NCI-H2081 treated with DMSO at 0.1 percent for 48 hours (cell line): ENCODE data around the gene HERC4.

Source experiments
- DNase-seq: peaks from one replicate; lab custom pipeline; 2025; lab: John Stamatoyannopoulos, UW

HERC4 gene

DNA sequence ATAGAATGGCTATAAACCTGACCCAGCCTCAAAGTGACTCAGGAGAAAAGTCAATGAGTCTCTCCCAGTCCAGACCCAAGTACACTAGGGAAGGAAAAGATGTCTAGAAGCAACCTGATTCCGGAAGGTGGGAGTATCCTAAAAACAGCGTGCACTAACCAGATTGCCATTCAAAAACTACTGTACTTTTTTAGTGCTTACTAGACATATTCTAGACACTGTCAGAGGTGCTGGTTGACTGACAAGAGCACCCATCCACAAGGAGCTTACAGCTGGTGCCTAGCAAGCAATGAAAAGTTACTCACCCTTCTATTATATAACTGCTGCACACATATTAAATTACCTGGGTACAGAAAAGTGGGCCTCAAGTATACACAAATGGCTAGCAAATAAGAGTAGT is 109.6 kb downstream of the HERC4 start:
- no peak for DNase-seq

DNA sequence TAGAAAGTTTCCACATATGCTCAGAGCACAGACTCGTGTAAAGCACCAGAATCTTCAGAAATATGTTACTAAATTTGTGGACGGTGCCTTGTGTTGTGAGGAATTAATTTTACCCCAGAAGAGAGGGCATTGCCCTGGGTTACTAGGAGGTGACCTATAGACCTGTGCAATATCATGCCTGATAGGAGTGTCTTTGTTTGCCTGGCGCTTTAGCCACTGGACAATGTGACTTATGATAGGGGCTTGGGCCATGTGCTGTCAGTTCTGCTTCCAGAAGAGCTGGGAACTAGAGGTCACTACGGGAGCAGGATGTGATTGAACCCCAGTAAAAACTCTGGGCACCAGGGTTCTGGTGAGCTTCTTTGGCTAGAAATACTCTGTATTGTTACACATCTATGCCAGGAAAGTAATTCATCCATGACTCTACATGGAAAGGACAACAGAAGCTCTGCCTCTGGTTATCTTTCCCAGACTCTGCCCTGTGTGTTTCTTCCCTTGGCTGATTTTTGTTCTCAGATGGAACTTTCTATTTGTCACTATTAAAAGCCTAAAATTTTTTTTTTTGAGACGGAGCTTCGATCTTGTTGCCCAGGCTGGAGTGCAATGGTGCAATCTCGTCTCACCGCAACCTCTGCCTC is 115.1 kb downstream of the HERC4 start:
- no peak for DNase-seq

DNA sequence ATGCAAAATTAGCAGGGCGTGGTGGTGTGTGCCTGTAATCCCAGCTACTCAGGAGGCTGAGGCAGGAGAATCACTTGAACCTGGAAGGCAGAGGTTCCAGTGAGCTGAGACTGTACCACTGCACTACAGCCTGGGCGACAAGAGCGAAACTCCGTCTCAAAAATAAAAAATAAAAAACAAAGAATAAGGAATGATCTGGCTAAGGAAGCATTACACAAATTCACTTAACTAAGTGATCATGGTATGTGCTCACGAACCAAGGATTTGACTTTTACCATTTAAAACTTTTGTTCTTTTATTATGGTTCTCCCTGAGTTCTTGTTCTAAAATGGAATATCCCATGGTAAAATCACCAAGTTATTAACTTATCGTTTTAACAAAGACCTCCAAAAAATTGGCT is 119.5 kb downstream of the HERC4 start:
- DNase-seq, result no peak

DNA sequence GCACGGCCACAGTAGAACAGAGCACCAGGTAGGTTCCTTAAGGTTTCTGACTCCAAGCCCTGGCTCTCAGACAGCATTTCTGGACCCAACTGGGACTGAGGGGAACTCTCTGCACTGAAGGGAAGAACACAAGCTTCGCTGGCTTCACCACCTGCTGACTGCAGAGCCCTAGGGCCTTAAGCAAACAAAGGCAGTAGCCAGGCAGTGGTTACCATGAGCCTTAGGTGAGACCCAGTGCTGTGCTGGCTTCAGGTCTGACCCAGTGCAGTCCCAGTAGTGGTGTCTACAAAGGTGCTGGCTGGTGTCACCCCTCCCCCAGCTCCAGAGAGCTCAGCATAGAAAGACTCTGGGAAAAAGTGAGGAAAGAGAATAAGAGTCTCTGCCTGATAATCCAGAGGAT is 131.2 kb downstream of the HERC4 start:
- DNase-seq, result no peak

DNA sequence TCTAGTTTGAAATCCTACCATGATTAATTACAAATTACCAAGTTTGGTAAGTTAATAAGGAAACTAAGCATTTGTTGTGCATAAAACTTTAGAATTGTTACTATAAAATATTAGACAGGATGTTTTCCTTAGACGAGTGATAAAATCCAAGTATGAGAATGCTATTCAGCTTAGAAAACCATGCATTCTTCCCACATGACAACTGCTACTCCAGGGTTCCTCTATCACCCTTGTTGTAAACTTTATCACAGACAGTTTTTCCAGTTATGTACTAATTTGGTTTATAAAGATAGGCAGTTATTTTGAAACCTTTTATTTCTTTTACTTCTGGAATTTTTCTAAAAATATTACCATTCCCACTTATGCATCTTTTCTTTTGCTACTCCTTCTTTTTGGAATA is 138.7 kb downstream of the HERC4 start:
- no peak for DNase-seq

DNA sequence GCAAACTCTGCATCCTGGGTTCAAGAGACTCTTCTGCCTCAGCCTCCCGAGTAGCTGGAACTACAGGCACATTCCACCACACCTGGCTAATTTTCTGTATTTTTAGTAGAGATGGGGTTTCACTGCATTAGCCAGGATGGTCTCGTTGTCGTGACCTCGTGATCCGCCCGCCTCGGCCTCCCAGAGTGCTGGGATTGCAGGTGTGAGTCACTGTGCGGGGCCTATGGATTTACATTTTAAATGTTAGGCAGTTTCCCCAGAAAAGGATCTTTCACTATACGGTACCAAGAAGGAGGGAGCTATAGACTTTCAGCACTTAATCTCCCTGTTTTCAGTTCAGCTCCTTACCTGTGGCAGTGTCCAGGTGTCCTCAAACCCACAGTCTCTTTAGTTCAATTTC is 139.9 kb downstream of the HERC4 start:
- DNase-seq, result no peak

DNA sequence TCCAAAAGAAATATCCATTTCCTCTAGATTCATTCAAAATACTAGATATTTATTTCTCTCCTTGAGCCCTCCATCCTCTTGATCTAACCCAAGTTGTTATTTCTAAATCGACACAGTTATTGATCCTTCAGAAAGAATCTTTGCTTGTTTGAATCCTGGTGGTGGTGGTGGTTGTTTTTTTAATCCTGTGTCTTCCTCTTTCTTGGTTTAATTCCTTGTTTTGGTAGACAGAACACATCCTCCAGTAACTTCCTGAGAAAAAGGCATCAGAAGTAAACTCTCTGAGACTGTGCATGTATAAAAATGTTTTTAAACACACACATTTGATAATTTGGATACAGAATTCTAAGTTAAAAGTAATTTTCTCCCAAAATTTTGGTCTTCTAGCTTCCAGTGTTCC is 140.7 kb downstream of the HERC4 start:
- no peak for DNase-seq

DNA sequence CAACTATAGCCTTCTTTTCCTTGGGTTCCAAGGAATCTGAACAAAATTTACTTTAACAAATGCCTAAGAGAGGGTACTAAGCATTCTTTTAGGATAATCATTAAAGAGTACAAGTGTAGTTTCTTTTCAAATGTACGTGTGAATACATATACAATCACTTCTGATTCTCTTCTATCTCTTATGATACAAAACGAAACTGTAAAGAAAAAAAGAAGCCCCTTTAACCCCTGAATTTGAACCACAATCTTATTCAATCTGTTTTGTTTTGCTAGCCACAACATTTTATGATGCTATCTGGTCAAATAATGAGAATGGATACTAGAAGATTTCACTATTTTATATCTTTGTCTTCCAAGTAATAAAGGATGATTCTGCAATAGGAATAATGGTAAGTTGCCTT is 141.9 kb downstream of the HERC4 start:
- DNase-seq, result no peak

DNA sequence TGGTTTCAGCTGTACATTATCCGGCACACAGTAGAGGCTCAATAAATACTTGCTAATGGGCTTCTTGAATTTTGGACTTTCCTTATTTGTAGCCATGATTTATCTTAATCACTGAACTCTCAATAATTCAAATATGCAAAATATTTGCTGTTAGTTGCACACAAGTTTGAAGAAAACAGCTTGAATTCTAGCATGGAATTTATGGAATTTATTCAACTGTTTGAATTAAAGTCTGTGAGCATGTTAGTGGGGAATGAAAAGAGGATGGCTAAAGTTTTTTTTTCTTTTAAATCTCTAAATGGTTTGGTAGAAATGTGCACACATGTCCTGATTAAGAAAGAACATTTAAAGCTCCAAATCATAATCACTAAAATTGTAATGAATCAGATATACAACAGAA is 148.1 kb downstream of the HERC4 start:
- DNase-seq, result no peak

DNA sequence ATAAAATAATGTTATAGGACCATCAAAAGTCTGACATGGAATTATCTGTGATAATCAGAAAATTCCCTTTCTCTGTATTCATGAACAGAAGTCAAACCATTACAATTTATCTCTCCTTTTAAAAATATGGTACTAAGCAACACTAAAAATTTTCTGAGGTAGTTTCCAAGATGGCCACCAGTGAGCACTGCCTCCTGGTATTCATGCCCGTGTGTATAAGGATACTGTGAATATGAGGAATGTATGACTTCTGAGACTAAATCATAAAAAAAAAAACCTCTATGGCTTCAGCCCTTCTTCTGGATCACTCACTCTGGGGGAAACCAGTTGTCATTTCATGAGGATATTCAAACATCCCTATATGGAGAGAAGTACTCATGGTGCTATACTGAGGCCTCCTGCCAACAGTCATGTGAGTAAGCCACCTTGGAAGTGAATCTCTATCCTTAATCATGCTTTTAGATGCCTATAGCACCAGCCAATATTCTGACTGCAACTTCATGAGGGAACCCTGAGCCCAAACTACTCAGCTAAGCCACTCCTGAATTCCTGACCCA is 149.6 kb downstream of the HERC4 start:
- no peak for DNase-seq

DNA sequence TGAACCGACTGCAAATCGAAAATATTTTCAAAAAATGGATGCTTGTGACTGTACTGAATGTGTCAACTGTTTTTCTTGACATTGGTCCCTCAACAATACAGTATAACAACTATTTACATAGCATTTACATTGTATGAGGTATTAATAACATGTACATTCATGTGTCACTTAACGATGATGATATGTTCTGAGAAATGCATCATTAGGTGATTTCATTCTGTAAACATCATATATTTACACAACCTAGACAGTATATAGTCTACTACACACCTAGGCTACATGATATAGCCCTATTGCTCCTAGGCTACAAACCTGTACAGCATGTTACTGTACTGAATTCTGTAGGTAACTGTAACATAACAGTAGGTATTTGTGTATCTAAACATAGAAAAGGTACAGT is 150.9 kb downstream of the HERC4 start:
- no peak for DNase-seq

DNA sequence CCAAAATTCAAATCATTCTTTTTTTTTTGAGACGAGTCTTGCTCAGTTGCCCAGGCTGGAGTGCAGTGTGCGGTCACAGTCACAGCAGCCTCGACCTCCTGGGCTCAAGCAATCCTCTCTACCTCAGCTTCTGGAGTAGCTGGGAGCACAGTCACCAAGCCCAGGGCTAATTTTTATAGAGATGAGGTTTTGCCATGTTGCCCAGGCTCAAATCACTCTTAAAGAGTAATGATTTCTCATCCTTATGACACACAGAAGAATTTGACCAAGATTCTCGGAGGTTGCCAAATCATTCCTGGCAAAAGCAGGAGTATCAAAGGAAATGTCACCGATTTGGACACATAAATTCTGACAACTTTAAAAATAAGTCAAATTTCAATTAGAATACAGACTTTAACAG is 151.5 kb downstream of the HERC4 start:
- no peak for DNase-seq

DNA sequence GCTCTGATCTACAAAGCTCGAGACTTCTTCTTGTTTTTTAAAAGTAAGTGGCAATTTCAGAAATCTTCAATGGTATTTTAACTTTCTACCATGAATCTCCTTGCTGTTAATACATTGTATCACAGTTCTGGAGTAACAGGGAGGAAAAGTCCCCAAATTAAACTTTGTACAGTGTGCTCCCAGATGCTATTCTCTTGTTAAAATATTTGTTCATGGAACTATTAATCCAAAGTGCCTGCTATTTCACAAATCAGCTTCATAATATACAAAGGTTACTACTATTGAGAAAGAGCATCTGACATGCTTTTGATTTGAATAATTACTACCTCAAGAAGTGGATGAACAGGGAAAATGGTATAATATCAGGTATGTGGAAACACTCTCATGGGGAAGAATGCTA is 154.0 kb downstream of the HERC4 start:
- no peak for DNase-seq

DNA sequence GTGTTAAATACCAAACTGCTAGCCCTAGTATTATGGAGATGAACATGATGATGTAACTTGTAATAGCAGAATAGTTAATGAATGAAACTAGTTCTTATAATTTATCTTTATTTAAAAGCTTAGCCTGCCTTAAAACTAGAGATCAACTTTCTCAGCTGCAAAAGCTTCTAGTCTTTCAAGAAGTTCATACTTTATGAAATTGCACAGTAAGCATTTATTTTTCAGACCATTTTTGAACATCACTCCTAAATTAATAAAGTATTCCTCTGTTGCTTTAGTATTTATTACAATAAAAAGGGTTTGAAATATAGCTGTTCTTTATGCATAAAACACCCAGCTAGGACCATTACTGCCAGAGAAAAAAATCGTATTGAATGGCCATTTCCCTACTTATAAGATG is 157.4 kb downstream of the HERC4 start:
- DNase-seq, result no peak

DNA sequence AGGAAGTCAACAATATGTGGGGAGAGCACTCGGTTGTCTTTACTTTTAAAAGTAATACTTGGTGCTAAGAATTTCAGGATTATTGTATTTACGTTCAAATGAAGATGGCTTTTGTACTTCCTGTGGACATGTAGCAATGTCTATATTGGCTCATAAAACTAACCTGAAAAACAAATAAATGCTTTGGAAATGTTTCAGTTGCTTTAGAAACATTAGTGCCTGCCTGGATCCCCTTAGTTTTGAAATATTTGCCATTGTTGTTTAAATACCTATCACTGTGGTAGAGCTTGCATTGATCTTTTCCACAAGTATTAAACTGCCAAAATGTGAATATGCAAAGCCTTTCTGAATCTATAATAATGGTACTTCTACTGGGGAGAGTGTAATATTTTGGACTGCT is 157.9 kb downstream of the HERC4 start:
- no peak for DNase-seq

DNA sequence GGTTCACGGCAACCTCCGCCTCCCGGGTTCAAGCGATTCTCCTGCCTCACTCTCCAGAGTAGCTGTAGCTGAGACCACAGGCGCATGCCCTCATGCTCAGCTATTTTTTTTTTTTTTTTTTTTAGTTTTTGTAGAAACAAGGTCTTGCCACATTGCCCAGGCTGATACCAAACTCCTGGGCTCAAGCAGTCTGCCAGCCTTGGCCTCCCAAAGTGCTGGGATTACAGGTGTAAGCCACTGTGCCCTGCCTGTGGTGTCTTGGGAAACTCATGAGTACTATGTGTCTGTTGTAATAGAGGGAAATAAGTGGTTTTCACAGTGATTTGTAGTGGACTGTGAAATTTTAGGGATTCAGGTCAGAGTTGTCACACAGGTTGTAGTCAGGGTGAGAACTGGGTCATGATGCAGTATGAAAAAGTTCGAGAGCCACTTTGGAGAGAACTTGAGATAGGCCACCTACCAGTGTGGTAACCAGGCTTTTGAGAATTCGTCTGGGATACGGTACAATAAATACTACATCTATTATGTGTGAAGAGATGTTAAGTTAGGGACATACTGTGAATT is 160.2 kb downstream of the HERC4 start:
- DNase-seq, result no peak

DNA sequence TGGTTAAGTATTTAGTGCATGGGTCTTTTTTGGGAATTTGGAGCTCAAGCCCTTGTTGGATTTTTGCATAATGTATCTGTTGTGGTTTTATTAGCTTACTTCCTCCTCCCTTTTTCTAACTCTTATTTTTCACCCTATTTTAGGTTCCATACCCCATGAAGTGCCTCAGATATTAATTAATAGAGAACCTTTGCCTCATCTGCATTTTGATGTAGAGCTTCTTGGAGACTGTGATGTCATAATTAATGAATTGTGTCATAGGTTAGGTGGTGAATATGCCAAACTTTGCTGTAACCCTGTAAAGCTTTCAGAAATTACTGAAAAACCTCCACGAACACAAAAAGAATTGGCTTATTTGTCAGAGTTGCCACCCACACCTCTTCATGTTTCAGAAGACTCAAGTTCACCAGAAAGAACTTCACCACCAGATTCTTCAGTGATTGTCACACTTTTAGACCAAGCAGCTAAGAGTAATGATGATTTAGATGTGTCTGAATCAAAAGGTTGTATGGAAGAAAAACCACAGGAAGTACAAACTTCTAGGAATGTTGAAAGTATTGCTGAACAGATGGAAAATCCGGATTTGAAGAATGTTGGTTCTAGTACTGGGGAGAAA is 162.6 kb downstream of the HERC4 start:
- DNase-seq, result no peak

DNA sequence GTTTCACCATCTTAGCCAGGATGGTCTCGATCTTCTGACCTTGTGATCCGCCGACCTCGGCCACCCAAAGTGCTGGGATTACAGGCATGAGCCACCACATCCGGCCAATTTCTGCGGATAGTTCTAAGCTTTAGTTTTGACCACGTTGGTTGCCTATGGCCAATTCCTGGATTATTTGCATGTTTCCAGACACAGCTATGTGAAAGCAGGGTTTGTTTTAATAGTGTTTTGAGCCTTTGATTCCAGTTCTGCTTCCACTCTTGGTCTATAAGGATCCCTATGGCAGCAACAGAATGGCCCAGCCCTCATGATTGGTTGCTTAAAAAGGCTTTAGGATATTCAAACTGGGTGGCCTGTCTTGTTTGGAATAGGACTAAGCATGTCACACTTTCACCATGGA is 171.5 kb downstream of the HERC4 start:
- DNase-seq, result no peak

DNA sequence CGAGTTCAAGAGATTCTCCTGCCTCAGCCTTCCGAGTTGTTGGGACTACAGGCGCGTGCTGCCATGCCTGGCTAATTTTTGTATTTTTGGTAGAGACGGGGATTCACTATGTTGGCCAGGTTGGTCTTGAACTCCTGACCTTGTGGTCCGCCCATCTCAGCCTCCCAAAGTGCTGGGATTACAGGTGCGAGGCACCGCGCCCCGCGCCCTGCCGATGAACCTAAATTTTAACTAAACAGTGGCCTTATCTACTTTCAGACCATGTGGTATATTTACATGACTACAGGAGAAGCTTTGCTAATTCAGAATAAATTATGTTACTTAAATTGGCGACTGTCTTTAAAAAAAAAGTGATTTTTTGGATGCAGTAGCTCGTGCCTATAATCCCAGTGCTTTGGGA is 181.4 kb downstream of the HERC4 start:
- no peak for DNase-seq

DNA sequence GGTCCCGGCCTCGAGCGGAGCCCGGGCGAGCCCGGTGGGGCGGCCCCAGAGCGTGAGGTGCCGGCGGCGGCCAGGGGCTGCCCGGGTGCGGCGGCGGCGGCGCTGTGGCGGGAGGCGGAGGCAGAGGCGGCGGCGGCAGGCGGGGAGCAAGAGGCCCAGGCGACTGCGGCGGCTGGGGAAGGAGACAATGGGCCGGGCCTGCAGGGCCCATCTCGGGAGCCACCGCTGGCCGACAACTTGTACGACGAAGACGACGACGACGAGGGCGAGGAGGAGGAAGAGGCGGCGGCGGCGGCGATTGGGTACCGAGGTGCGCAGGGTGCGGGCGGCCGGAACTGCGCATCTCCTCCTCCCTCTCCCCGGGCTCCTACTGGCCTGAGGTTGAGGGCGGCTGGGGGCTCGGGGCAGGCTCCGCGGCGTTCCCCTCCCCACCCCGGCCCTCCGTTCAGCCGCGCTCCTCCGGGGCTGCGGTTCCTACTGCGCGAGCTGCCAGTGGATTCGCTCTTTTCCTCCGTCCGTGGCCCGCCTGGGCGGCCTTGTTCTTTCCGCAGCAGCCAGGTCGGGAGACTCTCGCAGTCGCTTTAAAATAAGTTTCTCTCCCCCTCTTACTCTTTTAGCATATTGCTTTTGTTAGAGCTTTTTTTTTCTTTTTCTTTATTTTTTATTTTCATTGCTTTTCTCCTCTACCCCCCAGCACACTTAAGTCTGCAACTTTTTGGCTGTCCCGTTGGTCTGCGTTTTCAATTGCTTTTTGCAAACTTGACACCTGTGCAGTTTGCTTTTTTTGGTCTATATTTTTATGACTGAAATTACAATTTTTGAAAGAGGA is 190.0 kb downstream of the HERC4 start:
- no peak for DNase-seq

DNA sequence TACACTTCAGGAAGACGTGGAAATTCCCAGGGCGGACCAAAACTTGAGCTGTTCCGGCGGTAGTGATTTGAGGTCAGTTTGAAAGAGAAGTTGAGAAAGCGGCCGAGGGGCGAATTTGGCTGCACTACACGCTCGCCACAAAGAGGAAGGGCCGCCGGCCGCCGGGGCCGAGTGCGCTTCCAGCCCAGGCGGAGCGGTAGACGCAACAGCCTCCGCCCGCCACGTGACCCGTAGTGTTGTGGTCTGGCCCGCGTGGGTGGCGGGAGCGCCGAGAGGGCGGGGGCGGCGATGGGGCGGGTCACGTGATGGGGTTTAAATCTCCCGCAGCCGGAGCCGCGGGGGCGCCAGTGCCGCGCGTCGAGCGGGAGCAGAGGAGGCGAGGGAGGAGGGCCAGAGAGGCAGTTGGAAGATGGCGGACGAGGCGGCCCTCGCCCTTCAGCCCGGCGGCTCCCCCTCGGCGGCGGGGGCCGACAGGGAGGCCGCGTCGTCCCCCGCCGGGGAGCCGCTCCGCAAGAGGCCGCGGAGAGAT is 190.7 kb downstream of the HERC4 start, which contains the start of gene SIRT1:
TSS of gene SIRT1 (plus strand) at position 344 of the 529 bp plus-strand sequence. CDS start at position 410, 66 bp downstream.
- DNase-seq, result peak; percentile 51

DNA sequence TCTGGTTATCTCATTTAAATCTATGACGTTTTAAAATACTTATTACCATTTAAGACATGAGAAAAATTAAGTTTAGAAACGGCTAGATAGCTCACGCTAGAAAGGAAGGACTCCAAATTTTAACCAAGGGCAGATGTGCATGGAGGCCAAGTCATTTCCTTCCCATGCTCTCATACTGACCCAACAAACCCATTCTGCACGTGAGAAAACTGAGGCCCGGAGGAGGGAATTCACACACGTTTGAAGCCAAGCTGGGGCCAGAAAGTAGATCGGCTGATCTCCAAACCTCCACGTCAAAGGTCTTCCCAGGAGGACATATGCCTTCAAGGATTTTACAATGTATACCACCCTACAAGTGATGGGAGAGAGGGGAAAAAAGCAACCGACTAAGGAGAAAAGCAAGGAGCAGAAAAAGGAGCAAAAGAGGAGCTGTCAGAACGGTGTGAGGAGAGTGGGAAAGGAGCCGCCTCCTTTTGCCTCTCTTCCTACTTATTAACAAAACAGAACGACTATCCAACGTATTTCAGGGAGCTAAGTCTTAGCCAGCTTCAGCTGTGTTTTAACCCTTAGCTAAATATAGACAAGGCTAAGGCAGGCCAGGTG is 191.3 kb downstream of the HERC4 start:
- DNase-seq, result no peak
